LNCaP clone FGC (cell line): ENCODE data around the gene EFNA5.

ENCODE experiments used
- DNase-seq: peaks from one replicate; pipeline ENCODE4 v3.0.0-alpha.2; 2011; ENCODE audit warnings: low read depth
- H3K4me3 ChIP-seq: 2 replicates; pipeline ENCODE4 v1.5.1; 2011; ENCODE audit warnings: mild to moderate bottlenecking, low read depth, low read length, control low read depth
- TF ChIP-seq, protein P1 (sequence below): IDR thresholded peaks from 2 replicates; pipeline ENCODE4 v1.5.1; 2012; ENCODE audit warnings: mild to moderate bottlenecking; ENCODE audit not compliant: control insufficient read depth, insufficient read depth; ENCODE audit errors: extremely low read depth

Gene EFNA5

DNA sequence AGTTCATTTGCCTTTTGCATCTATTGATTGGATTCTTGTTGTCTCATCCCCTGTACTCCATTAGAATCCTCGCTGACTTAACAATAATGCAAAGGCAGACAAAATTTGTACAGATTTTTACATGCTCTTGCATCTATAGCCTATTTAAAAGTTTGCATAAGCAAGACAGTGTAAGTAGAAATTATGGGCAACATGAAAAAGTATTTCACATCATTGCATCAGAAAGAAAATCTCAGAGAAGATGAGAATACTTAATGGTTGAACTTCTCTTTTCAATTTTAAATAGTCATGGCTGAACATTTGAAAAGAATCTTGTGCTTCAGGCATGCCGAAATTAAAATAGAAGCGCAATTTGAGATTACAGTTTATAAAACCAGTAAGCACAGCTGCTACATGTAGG, 226.4 kb downstream of the EFNA5 start:
- no peak for DNase-seq
- TF ChIP-seq, protein P1, sequence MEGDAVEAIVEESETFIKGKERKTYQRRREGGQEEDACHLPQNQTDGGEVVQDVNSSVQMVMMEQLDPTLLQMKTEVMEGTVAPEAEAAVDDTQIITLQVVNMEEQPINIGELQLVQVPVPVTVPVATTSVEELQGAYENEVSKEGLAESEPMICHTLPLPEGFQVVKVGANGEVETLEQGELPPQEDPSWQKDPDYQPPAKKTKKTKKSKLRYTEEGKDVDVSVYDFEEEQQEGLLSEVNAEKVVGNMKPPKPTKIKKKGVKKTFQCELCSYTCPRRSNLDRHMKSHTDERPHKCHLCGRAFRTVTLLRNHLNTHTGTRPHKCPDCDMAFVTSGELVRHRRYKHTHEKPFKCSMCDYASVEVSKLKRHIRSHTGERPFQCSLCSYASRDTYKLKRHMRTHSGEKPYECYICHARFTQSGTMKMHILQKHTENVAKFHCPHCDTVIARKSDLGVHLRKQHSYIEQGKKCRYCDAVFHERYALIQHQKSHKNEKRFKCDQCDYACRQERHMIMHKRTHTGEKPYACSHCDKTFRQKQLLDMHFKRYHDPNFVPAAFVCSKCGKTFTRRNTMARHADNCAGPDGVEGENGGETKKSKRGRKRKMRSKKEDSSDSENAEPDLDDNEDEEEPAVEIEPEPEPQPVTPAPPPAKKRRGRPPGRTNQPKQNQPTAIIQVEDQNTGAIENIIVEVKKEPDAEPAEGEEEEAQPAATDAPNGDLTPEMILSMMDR: no peak
- H3K4me3 ChIP-seq: no peak overlapping the region

DNA sequence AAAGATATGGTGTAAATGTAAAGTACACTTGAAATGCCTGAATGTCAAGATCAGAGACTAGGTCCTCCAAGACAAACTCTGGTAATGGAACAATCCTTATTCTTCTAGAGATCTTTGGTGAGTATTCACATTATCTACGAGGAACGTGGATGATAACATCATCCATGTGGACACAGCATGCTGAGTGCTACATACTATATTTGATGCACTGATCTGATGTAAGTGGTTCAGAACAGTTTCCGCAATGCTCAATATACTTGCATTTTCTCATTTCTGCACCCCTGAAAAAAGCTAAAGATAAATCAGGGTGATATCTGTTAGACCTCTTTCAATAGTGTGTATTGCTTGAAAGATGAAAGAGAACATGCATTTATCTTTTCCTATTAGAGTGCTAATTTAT, 226.8 kb downstream of the EFNA5 start:
- TF ChIP-seq, protein P1: no peak
- no peak overlapping the region for H3K4me3 ChIP-seq
- DNase-seq: no peak

DNA sequence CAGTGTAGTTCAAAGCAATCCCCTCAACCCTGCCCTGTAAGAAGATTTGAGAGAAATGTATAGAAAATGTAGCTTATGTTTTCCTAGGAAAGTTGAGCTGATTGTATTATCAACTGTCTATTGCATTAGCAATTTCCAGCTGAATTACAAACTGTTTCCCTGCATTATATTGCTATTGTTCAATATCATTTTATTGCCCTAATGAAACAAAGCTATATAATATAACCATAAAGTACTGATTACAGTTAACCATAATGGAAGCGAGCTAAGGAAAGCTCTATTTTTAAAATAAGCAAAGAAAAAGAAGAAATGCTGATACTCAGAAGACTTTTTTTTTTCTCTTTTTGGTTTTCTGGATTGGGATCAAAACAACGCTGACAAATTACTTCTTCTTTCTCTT, 228.3 kb downstream of the EFNA5 start:
- TF ChIP-seq, protein P1: no peak
- H3K4me3 ChIP-seq: no peak overlapping the region
- DNase-seq: no peak

DNA sequence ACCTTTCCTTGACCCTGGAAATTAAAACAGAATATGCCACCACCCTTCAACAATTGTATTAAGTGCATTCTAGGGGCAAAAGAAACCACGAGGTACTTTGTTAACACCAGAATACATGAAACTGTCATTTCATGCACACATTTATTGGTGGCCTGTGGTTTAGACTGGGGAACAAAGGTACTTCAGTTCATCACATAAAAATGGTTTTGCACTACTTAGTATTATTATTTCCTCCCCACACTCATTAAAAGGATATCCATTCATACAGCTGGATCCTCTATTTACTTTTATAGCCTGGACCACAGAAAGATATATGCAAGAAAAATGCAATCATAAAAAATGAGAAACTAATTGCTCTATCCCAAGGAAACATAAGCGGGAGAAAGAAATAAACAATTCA, 230.9 kb downstream of the EFNA5 start:
- no peak overlapping the region for H3K4me3 ChIP-seq
- TF ChIP-seq, protein P1: no peak
- no peak for DNase-seq

DNA sequence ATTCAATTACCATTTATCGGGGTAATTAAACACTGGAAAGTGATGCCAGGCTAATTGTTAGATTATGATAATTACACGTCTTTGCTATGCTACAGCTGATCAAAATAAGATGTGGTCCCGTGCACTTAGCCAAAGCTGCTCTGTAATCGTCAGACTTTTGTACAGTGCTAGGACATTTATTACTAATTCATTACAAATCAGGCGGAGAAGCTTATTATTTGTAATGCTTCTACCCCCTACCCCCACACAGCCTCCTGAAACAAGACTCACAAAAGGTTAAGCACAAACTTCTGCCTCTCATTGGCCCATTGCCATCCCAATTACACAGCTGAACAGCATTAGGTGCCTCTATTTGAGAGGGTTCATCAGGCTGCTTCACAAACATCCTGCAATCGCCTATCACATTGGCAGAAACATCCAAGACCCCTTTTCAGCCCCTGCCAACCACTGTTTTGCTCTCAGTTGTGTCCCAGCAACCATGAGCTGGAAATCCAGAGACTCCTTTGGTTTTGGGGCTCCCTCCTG, 232.7 kb downstream of the EFNA5 start:
- DNase-seq: no peak
- no peak overlapping the region for H3K4me3 ChIP-seq
- TF ChIP-seq, protein P1: no peak

- TF ChIP-seq, protein P1: no peak
- H3K4me3 ChIP-seq: no peak overlapping the region
- DNase-seq: no peak
Measured at GRCh38 chr5:107437154-107437553, 233.6 kb downstream of the EFNA5 start.

GRCh38 chr5:107436201-107436600, 234.5 kb downstream of the EFNA5 start:
- TF ChIP-seq, protein P1: no peak
- no peak overlapping the region for H3K4me3 ChIP-seq
- no peak for DNase-seq
